Breast epithelium (tissue), 3 donors: Measurements from ENCODE around the gene STK4.

ENCODE experiments used
- POLR2A ChIP-seq: fragments of 450-650 bp; IDR thresholded peaks from one replicate; pipeline ENCODE4 v1.6.1; 2016; ENCODE audit warnings: antibody characterized with exemption, mild to moderate bottlenecking, moderate library complexity
- POLR2AphosphoS5 ChIP-seq, 3 donors: sonication (generic); formaldehyde crosslinking; IDR thresholded peaks; one replicate each; pipeline ENCODE4 v1.6.1; 2017; ENCODE audit warnings: antibody characterized with exemption in 3 of 3
- TF ChIP-seq, protein P1 (sequence below), 3 donors: fragments of 450-650 bp; IDR thresholded peaks; one replicate each; pipeline ENCODE4 v1.5.1; 2016 to 2017; ENCODE audit warnings: antibody characterized with exemption in 3 of 3, mild to moderate bottlenecking in 3 of 3, moderate library complexity in 3 of 3

DNA sequence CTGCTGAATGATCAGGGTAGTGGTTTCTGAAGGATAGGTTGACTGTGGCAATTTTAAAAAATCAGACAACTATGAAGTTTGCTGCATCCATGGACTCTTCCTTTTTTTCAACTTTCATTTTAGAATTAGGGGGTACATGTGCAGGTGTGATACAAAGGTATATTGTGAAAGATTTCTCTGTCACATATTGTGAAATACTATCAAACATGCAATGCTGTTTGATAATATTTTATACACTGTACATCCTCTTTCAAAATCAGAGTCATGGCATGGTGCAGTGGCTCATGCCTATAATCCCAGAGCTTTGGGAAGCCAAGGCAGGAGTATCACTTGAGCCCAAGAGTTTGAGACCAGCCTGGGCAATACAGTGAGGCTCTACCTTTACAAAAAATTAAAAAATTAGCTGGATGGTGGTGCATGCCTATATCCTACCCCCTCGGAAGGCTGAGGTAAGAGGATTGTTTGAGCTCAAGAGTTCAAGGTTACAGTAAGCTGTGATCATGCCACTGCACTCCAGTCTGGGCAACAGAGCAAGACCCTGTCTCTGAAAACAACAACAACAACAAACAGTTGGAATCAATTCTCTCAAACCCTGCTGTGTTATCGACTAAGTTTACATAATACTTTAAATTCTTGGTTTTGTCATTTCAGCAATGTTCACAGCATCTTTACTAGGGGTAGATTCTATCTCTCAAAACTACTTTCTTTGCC is 153.4 kb downstream of the STK4 start:
- TF ChIP-seq POLR2AphosphoS5 (IDR thresholded peaks at IDR 0.05): no peak
- TF ChIP-seq, protein P1, sequence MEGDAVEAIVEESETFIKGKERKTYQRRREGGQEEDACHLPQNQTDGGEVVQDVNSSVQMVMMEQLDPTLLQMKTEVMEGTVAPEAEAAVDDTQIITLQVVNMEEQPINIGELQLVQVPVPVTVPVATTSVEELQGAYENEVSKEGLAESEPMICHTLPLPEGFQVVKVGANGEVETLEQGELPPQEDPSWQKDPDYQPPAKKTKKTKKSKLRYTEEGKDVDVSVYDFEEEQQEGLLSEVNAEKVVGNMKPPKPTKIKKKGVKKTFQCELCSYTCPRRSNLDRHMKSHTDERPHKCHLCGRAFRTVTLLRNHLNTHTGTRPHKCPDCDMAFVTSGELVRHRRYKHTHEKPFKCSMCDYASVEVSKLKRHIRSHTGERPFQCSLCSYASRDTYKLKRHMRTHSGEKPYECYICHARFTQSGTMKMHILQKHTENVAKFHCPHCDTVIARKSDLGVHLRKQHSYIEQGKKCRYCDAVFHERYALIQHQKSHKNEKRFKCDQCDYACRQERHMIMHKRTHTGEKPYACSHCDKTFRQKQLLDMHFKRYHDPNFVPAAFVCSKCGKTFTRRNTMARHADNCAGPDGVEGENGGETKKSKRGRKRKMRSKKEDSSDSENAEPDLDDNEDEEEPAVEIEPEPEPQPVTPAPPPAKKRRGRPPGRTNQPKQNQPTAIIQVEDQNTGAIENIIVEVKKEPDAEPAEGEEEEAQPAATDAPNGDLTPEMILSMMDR (IDR thresholded peaks at IDR 0.05): no peak
- TF ChIP-seq POLR2A: no peak
